Trophoblast cell (in vitro differentiated cells and primary cell): ENCODE data around the gene CBFB.
A peak's percentile ranks its signal among the peaks of the same experiment; 100 is the strongest.

Experiments
- DNase-seq, 2 donors: peaks; one replicate each; pipeline ENCODE4 v3.0.0-alpha.2; 2016
- H2AFZ ChIP-seq: 2 replicates; pipeline ENCODE4 v1.6.1; 2013; ENCODE audit warnings: low read length, moderate library complexity, mild to moderate bottlenecking; ENCODE audit not compliant: insufficient read depth, poor library complexity
- H2AK5ac ChIP-seq: 2 replicates; pipeline ENCODE4 v1.6.1; 2013; ENCODE audit warnings: mild to moderate bottlenecking, low read length
- H2BK120ac ChIP-seq: 2 replicates; pipeline ENCODE4 v1.6.1; 2013; ENCODE audit warnings: low read length, mild to moderate bottlenecking, moderate library complexity; ENCODE audit not compliant: insufficient read depth, poor library complexity
- H2BK12ac ChIP-seq: 2 replicates; pipeline ENCODE4 v1.6.1; 2013; ENCODE audit warnings: mild to moderate bottlenecking, low read length, moderate library complexity
- H2BK5ac ChIP-seq: 2 replicates; pipeline ENCODE4 v1.6.1; 2013; ENCODE audit warnings: low read length, low read depth, moderate library complexity, mild to moderate bottlenecking; ENCODE audit not compliant: poor library complexity
- H3K14ac ChIP-seq: 2 replicates; pipeline ENCODE4 v1.6.1; 2013; ENCODE audit warnings: mild to moderate bottlenecking, low read length
- H3K18ac ChIP-seq: 2 replicates; pipeline ENCODE4 v1.6.1; 2013; ENCODE audit warnings: mild to moderate bottlenecking, low read length
- H3K23ac ChIP-seq: 2 replicates; pipeline ENCODE4 v1.6.1; 2013; ENCODE audit warnings: low read length
- H3K27ac ChIP-seq: 2 replicates; pipeline ENCODE4 v1.5.1; 2013; ENCODE audit warnings: low read depth, mild to moderate bottlenecking, inconsistent platforms, low read length, moderate library complexity
- H3K27me3 ChIP-seq: 2 replicates; pipeline ENCODE4 v1.6.1; 2013; ENCODE audit warnings: inconsistent platforms, mild to moderate bottlenecking, low read length, moderate library complexity; ENCODE audit not compliant: insufficient read depth
- H3K36me3 ChIP-seq, 2 experiments: 1 replicate in 1 of 2; 2 replicates in 1 of 2; pipeline ENCODE4 v1.6.1; 2013; ENCODE audit warnings: low read length in 2 of 2, mild to moderate bottlenecking in 2 of 2, moderate library complexity in 1 of 2; ENCODE audit not compliant: insufficient read depth in 2 of 2, control insufficient read depth in 1 of 2
- H3K4ac ChIP-seq: 2 replicates; pipeline ENCODE4 v1.6.1; 2013; ENCODE audit warnings: low read depth, mild to moderate bottlenecking, low read length, moderate library complexity
- H3K4me1 ChIP-seq, 2 experiments: 1 replicate in 1 of 2; 2 replicates in 1 of 2; pipeline ENCODE4 v1.6.1; 2013; ENCODE audit warnings: low read length in 2 of 2, mild to moderate bottlenecking in 2 of 2, moderate library complexity in 1 of 2; ENCODE audit not compliant: insufficient read depth in 2 of 2, control insufficient read depth in 1 of 2
- H3K4me2 ChIP-seq: 2 replicates; pipeline ENCODE4 v1.6.1; 2013; ENCODE audit warnings: inconsistent platforms, mild to moderate bottlenecking, low read length, moderate library complexity
- H3K4me3 ChIP-seq: 2 replicates; pipeline ENCODE4 v1.5.1; 2013; ENCODE audit warnings: mild to moderate bottlenecking, low read depth, low read length, inconsistent platforms
- H3K79me1 ChIP-seq: one replicate; pipeline ENCODE4 v1.6.1; 2013; ENCODE audit warnings: low read length
- H3K79me2 ChIP-seq: 2 replicates; pipeline ENCODE4 v1.6.1; 2013; ENCODE audit warnings: low read length, mild to moderate bottlenecking; ENCODE audit not compliant: control insufficient read depth, insufficient read depth, poor library complexity
- H3K9ac ChIP-seq: 2 replicates; pipeline ENCODE4 v1.6.1; 2013; ENCODE audit warnings: mild to moderate bottlenecking, low read length
- H3K9me3 ChIP-seq: 2 replicates; pipeline ENCODE4 v1.6.1; 2013; ENCODE audit warnings: low read depth, mild to moderate bottlenecking, control low read depth, inconsistent platforms, low read length; ENCODE audit not compliant: insufficient read depth
- H4K12ac ChIP-seq: 2 replicates; pipeline ENCODE4 v1.6.1; 2013; ENCODE audit warnings: low read depth, mild to moderate bottlenecking, low read length, moderate library complexity
- H4K8ac ChIP-seq: 2 replicates; pipeline ENCODE4 v1.6.1; 2013; ENCODE audit warnings: low read depth, mild to moderate bottlenecking, low read length, moderate library complexity
- H4K91ac ChIP-seq: one replicate; pipeline ENCODE4 v1.6.1; 2013; ENCODE audit warnings: low read depth, mild to moderate bottlenecking, low read length, moderate library complexity
- WGBS: extraction: QIAGEN DNeasy Blood & Tissue Kit; methylation state at CpG from one replicate; pipeline ENCODE4 v1.1.7; 2013; ENCODE audit warnings: missing lambda C conversion rate; ENCODE audit not compliant: insufficient read length, insufficient coverage; ENCODE audit errors: extremely low coverage; 5-methylcytosine and 5-hydroxymethylcytosine counted together

The CBFB gene

DNA sequence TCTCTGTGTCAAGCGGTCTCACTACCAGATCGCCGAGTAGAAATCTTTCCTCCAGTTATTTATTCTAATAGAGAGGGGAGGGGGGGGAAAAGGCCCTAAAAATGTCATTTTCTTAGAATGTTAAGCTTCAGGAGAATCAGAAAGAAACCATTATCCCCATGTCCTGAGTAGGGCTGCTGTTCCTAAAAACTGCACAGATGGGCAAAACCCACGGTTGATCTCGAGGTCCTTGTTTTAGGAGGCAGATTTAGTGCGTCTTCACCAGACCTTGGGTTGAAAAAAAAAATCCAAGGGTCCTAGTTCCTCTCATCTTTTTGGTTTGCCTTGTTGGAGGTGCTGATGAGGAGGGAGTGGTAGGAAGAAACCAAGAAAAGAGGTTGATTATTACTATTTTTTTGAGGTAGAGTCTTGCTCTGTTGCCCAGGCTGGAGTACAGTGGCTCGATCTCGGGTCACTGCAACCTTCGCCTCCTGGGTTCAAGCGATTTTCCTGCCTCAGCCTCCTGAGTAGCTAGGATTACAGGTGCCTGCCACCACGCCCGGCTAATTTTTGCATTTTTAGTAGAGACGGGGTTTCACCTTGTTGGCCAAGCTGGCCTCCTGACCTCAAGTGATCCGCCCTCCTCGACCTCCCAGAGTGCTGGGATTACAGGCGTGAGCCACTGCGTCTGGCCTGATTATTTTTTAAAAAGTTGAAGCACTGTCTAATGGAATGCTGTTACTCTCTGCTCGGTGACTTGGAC lies 1.4 kb downstream of the CBFB start:
- H3K27me3 ChIP-seq: no peaks in the 10 kb centered on the region
- H2BK12ac ChIP-seq: no peak overlapping the region
- H3K18ac ChIP-seq: no peak overlapping the region
- no peak overlapping the region for H4K8ac ChIP-seq
- peaks cover 13% of the 10 kb centered on the region for H3K79me1 ChIP-seq
- no CpG with 5 or more reads among the region's 18 CpGs for WGBS
- no peak overlapping the region for H2BK5ac ChIP-seq
- peak overlapping the region; percentile 63 for H3K4ac ChIP-seq
- H4K91ac ChIP-seq: no peak overlapping the region
- peak overlapping the region; percentile 93 for H3K4me3 ChIP-seq
- no peak overlapping the region for H2AK5ac ChIP-seq
- H3K9me3 ChIP-seq: no peaks in the 10 kb centered on the region
- peaks cover 7 to 15% of the 10 kb centered on the region in 2 experiments for H3K4me1 ChIP-seq
- H3K79me2 ChIP-seq: peaks cover 21% of the 10 kb centered on the region
- peak overlapping the region; percentile 98 for H3K9ac ChIP-seq
- no peak for DNase-seq
- H3K27ac ChIP-seq: no peak overlapping the region
- no peak overlapping the region for H2BK120ac ChIP-seq
- H4K12ac ChIP-seq: no peak overlapping the region
- H2AFZ ChIP-seq: no peak overlapping the region
- H3K23ac ChIP-seq: no peak overlapping the region
- H3K36me3 ChIP-seq: peaks cover 7 to 10% of the 10 kb centered on the region in 2 experiments
- H3K14ac ChIP-seq: no peak overlapping the region
- H3K4me2 ChIP-seq: peak overlapping the region; percentile 77

DNA sequence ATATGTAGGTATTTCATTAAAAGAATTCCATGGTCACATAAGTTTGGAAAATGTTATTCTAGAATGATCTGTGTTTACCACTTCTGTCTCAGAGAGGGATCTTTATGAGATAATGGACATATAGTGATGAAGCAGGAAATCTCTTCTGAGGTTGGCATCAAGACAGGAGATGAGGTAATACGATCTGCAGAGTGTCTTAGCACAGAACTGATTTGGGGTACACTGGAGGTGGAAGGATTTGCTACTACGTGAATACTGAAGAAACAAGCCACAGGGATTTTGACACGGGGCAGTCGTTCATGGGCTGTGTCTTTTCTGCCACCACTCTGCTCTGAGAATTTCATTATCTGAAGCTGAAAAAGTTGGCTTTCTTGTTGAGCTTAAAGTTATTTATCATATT lies 5.5 kb downstream of the CBFB start:
- H3K27ac ChIP-seq: no peak overlapping the region
- no peak overlapping the region for H4K91ac ChIP-seq
- H3K36me3 ChIP-seq: peaks cover 9 to 12% of the 10 kb centered on the region in 2 experiments
- H3K4me1 ChIP-seq: peaks cover 4 to 8% of the 10 kb centered on the region in 2 experiments
- H3K9ac ChIP-seq: no peak overlapping the region
- no peak overlapping the region for H2BK12ac ChIP-seq
- H3K4me3 ChIP-seq: no peak overlapping the region
- H3K27me3 ChIP-seq: no peaks in the 10 kb centered on the region
- H2AK5ac ChIP-seq: no peak overlapping the region
- H3K18ac ChIP-seq: no peak overlapping the region
- peaks cover 13% of the 10 kb centered on the region for H3K79me2 ChIP-seq
- no peak overlapping the region for H3K14ac ChIP-seq
- H3K4ac ChIP-seq: no peak overlapping the region
- no peak overlapping the region for H2BK5ac ChIP-seq
- peak overlapping the region; percentile 20 for H3K23ac ChIP-seq
- no peak overlapping the region for H4K8ac ChIP-seq
- DNase-seq: no peak
- H3K9me3 ChIP-seq: no peaks in the 10 kb centered on the region
- no peak overlapping the region for H2BK120ac ChIP-seq
- no peak overlapping the region for H3K4me2 ChIP-seq
- peaks cover 4% of the 10 kb centered on the region for H3K79me1 ChIP-seq
- H4K12ac ChIP-seq: no peak overlapping the region
- no peak overlapping the region for H2AFZ ChIP-seq
- WGBS: no CpG with 5 or more reads among the region's 4 CpGs

DNA sequence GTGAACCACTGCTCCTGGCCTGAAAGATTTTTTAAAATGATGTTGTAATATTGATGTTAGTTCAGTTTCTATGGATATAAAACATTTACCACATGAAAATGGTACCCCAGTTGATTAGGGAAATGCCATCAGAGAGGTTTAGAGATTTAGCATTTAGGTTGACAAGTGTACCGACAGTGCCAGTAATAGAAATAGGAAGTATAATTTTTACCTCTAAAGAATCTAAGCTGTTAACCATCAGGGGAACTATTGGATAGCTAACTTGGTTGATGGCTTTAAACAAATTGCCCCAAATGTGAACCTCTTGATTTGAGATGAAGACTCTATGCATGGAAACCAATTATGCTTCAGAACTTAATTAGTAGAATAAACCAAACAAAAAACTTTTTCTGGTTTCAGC lies 6.4 kb downstream of the CBFB start:
- H3K4me1 ChIP-seq: peaks cover 1 to 6% of the 10 kb centered on the region in 2 experiments
- H3K79me1 ChIP-seq: no peaks in the 10 kb centered on the region
- H3K4me2 ChIP-seq: no peak overlapping the region
- no peaks in the 10 kb centered on the region for H3K9me3 ChIP-seq
- no peak overlapping the region for H2BK12ac ChIP-seq
- H3K4me3 ChIP-seq: no peak overlapping the region
- WGBS: no CpG with 5 or more reads among the region's 1 CpG
- no peak overlapping the region for H3K14ac ChIP-seq
- peaks cover 7% of the 10 kb centered on the region for H3K79me2 ChIP-seq
- no peak overlapping the region for H4K12ac ChIP-seq
- H3K23ac ChIP-seq: no peak overlapping the region
- no peak overlapping the region for H3K18ac ChIP-seq
- H3K36me3 ChIP-seq: peaks cover 9 to 12% of the 10 kb centered on the region in 2 experiments
- no peak overlapping the region for H3K4ac ChIP-seq
- H2AFZ ChIP-seq: no peak overlapping the region
- no peak overlapping the region for H4K91ac ChIP-seq
- DNase-seq: no peak
- no peak overlapping the region for H2BK5ac ChIP-seq
- H2AK5ac ChIP-seq: no peak overlapping the region
- H3K9ac ChIP-seq: no peak overlapping the region
- H3K27me3 ChIP-seq: no peaks in the 10 kb centered on the region
- H3K27ac ChIP-seq: no peak overlapping the region
- no peak overlapping the region for H2BK120ac ChIP-seq
- no peak overlapping the region for H4K8ac ChIP-seq

DNA sequence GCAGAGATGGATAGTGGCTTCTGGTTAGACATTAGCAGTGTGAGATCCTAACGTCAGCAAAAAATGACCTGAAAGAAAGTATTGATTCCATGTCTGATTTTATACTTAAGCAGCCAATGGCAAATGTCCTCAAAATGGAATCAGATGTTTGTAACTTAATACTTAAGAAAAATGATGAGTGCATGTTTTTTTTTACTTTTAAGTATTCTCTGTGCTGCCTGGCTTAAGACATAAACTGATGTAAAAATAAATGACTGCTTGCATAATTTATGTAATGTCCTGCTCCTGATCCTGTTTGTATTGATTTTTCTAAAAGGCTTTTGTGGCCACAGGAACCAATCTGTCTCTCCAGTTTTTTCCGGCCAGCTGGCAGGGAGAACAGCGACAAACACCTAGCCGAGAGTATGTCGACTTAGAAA lies 7.4 kb downstream of the CBFB start:
- no peak overlapping the region for H3K4me2 ChIP-seq
- no CpG with 5 or more reads among the region's 5 CpGs for WGBS
- no peak overlapping the region for H3K27ac ChIP-seq
- H2AFZ ChIP-seq: no peak overlapping the region
- H3K79me1 ChIP-seq: no peaks in the 10 kb centered on the region
- DNase-seq: no peak
- no peak overlapping the region for H3K4me3 ChIP-seq
- H4K91ac ChIP-seq: no peak overlapping the region
- no peaks in the 10 kb centered on the region for H3K27me3 ChIP-seq
- H4K12ac ChIP-seq: no peak overlapping the region
- H2BK120ac ChIP-seq: no peak overlapping the region
- H2BK12ac ChIP-seq: no peak overlapping the region
- no peak overlapping the region for H3K4ac ChIP-seq
- H3K9ac ChIP-seq: no peak overlapping the region
- no peak overlapping the region for H2BK5ac ChIP-seq
- no peak overlapping the region for H3K18ac ChIP-seq
- H3K36me3 ChIP-seq: peaks cover 9 to 10% of the 10 kb centered on the region in 2 experiments
- H3K4me1 ChIP-seq: peaks cover 0 to 3% of the 10 kb centered on the region in 2 experiments
- peaks cover 6% of the 10 kb centered on the region for H3K79me2 ChIP-seq
- no peak overlapping the region for H4K8ac ChIP-seq
- no peaks in the 10 kb centered on the region for H3K9me3 ChIP-seq
- H3K23ac ChIP-seq: no peak overlapping the region
- H2AK5ac ChIP-seq: no peak overlapping the region
- no peak overlapping the region for H3K14ac ChIP-seq
